HepG2 (cell line): ENCODE data around the gene MID1. TPM values are rescaled to one million over a fixed set of nuclear protein-coding genes. Genes with fewer than 3 reads are reported as not detected.

Experiments
- ATAC-seq: fragments of 200-7000 bp; cut with Tn5 transposase; 3 replicates; pipeline ENCODE4 v1.9.1; 2020; ENCODE audit warnings: mild to moderate bottlenecking, moderate library complexity
- BruUV-seq: library from RNA; stranded (reverse); fragments of 400-500 nt; replicated peaks from 2 replicates; lab custom pipeline; 2021; lab: Mats Ljungman, UMichigan
- CTCF ChIA-PET: fragments of 300-600 bp; formaldehyde crosslinking; extraction: SDS; loops from one replicate; lab custom pipeline; 2021; ENCODE audit warnings: low total read pairs, inconsistent platforms, low intra/inter-chr PET ratio; lab: Yijun Ruan, JAX
- POLR2A ChIA-PET: fragments of 350-600 bp; sonication (Branson Sonifier 250); formaldehyde crosslinking; loops from one replicate; lab custom pipeline; 2020; ENCODE audit warnings: antibody characterized with exemption, inconsistent platforms; lab: Yijun Ruan, JAX
- DNase-seq: peaks from one replicate; pipeline ENCODE4 v3.0.0-alpha.2; 2015; ENCODE audit warnings: low spot score
- FAIRE-seq: peaks from 3 replicates; lab custom pipeline; 2011; peaks lifted over from hg19 to GRCh38; lab: Jason Lieb, UNC
- H2AFZ ChIP-seq: one replicate; pipeline ENCODE4 v1.6.1; 2011; ENCODE audit warnings: low read length, inconsistent platforms
- H3K27ac ChIP-seq: fragments of 300-600 bp; 3 replicates; pipeline ENCODE4 v1.8.0; 2011; ENCODE audit warnings: mixed run types, mild to moderate bottlenecking, mixed read lengths, low read length, inconsistent platforms; ENCODE audit not compliant: insufficient read depth; ENCODE audit errors: extremely low read length
- H3K27me3 ChIP-seq, 2 experiments: fragments of 200-600 bp in 1 of 2; 2 replicates in 1 of 2; 3 replicates in 1 of 2; pipeline versions ENCODE4 v1.6.0 to v1.8.0; 2011; ENCODE audit warnings: low read length in 2 of 2, mild to moderate bottlenecking in 2 of 2, moderate library complexity in 2 of 2, inconsistent platforms in 1 of 2; ENCODE audit not compliant: insufficient read depth in 2 of 2, control insufficient read depth in 1 of 2
- H3K36me3 ChIP-seq, 2 experiments: fragments of 200-600 bp in 1 of 2; replicated peaks in 1 of 2; 2 replicates in 1 of 2; 3 replicates in 1 of 2; pipeline versions ENCODE4 v1.5.1 to v1.8.0; 2011; ENCODE audit warnings: low read length in 2 of 2, inconsistent platforms in 1 of 2; ENCODE audit not compliant: insufficient read depth in 2 of 2, control insufficient read depth in 1 of 2
- H3K4me1 ChIP-seq: 2 replicates; pipeline ENCODE4 v1.5.1; 2012; ENCODE audit warnings: low read length, inconsistent platforms; ENCODE audit not compliant: insufficient read depth
- H3K4me2 ChIP-seq: 2 replicates; pipeline ENCODE4 v1.6.0; 2011; ENCODE audit warnings: low read depth, low read length, inconsistent platforms
- H3K4me3 ChIP-seq, 3 experiments: fragments of 200-600 bp in 1 of 3; sonication (generic), shearing (Covaris generic) in 1 of 3; replicated peaks in 1 of 3; 2 replicates each; pipeline ENCODE4 v1.5.1; 2011 to 2016; ENCODE audit warnings: low read length in 3 of 3, inconsistent platforms in 2 of 3, low read depth in 2 of 3, mild to moderate bottlenecking in 2 of 3, control low read depth in 1 of 3, mixed read lengths in 1 of 3; ENCODE audit not compliant: insufficient read depth in 1 of 3
- H3K79me2 ChIP-seq: one replicate; pipeline ENCODE4 v1.6.1; 2011; ENCODE audit warnings: low read length, inconsistent platforms; ENCODE audit not compliant: insufficient read depth
- H3K9ac ChIP-seq: 2 replicates; pipeline ENCODE4 v1.6.0; 2011; ENCODE audit warnings: mild to moderate bottlenecking, low read depth, low read length, inconsistent platforms; ENCODE audit not compliant: insufficient read depth
- H3K9me3 ChIP-seq: 2 replicates; pipeline ENCODE4 v1.5.1; 2012; ENCODE audit warnings: mild to moderate bottlenecking, low read length
- H4K20me1 ChIP-seq: 2 replicates; pipeline ENCODE4 v1.6.0; 2011; ENCODE audit warnings: inconsistent platforms, mild to moderate bottlenecking, low read length, moderate library complexity; ENCODE audit not compliant: insufficient read depth
- ATAD3A ChIP-seq: sonication (generic); formaldehyde crosslinking; IDR thresholded peaks from 2 replicates; pipeline ENCODE4 v1.4.0; 2020; ENCODE audit warnings: missing genetic modification reagents
- FOXC1 ChIP-seq: sonication (generic); formaldehyde crosslinking; IDR thresholded peaks from 2 replicates; pipeline ENCODE4 v1.8.0; 2022; ENCODE audit warnings: mild to moderate bottlenecking, missing genetic modification reagents, borderline replicate concordance
- HNRNPH1 ChIP-seq: fragments of 200-400 bp; formaldehyde crosslinking; optimal IDR thresholded peaks from 2 replicates; pipeline ENCODE3; 2017; ENCODE audit warnings: mild to moderate bottlenecking, low read depth, low read length
- MYNN ChIP-seq: sonication (generic); formaldehyde crosslinking; IDR thresholded peaks from 2 replicates; pipeline ENCODE4 v1.4.0; 2020; ENCODE audit warnings: mild to moderate bottlenecking, low read depth, missing genetic modification reagents
- ZNF691 ChIP-seq: sonication (generic); formaldehyde crosslinking; IDR thresholded peaks from 2 replicates; pipeline ENCODE4 v1.4.0; 2020; ENCODE audit warnings: missing genetic modification reagents, low read depth, mild to moderate bottlenecking, borderline replicate concordance
- ZNF749 ChIP-seq: sonication (generic); formaldehyde crosslinking; IDR thresholded peaks from 2 replicates; pipeline ENCODE4 v1.8.0; 2022; ENCODE audit warnings: mild to moderate bottlenecking, missing genetic modification reagents, moderate library complexity, borderline replicate concordance
- ZNF790 ChIP-seq: sonication (generic); formaldehyde crosslinking; IDR thresholded peaks from 2 replicates; pipeline ENCODE4 v1.8.0; 2022; ENCODE audit warnings: missing genetic modification reagents, mild to moderate bottlenecking, borderline replicate concordance
- WGBS: methylation state at CpG from one replicate; pipeline ENCODE4 v1.1.6; 2017; ENCODE audit warnings: low lambda C conversion rate; 5-methylcytosine and 5-hydroxymethylcytosine counted together
- in situ Hi-C: cut with HindIII; loops from 2 replicates; pipeline ENCODE4 v1.10.0; 2017; ENCODE audit warnings: low pct_unique_long_range_greater_than_20kb; ENCODE audit not compliant: extremely low pct_ligation_motif_present
- intact Hi-C: fragments of 100-400 bp; cut with micrococcal nuclease; formaldehyde crosslinking; loops from one replicate; pipeline ENCODE4 v1.10.0; 2022; ENCODE audit not compliant: unreplicated experiment
- polyA plus RNA-seq, 8 experiments: library from polyadenylated mRNA; depleted of rRNA in 3 of 8; stranded (reverse) in 7 of 8; unstranded in 1 of 8; fragments of >200 nt; fragmentation: Illumina TruSeq in 4 of 8; extraction: Trizol in 4 of 8; gene quantifications; 2 replicates each; pipeline versions ENCODE4 v1.2.1 to v1.2.3, GENCODE V29; 2011 to 2016; ENCODE audit warnings: low read depth in 4 of 8, missing spikeins in 1 of 8, mixed read lengths in 1 of 8; ENCODE audit not compliant: insufficient read depth in 1 of 8
- total RNA-seq, 5 experiments: library from RNA; depleted of rRNA; stranded (reverse); fragments of >200 nt; fragmentation: Illumina TruSeq; extraction: Trizol; gene quantifications; 2 replicates each; pipeline ENCODE4 v1.2.3, GENCODE V29; 2016; ENCODE audit warnings: low read depth in 1 of 5
- TF ChIP-seq, protein P1 (sequence below): sonication (generic); formaldehyde crosslinking; IDR thresholded peaks from 2 replicates; pipeline ENCODE4 v1.8.0; 2022; ENCODE audit warnings: mild to moderate bottlenecking, missing genetic modification reagents, borderline replicate concordance

MID1 gene
- total and polyA plus RNA-seq, 2 of the 13 experiments (the other 11 are each of a cell fraction or from before 2014, with no cell fraction given), result 0.86 to 1.1 TPM

DNA sequence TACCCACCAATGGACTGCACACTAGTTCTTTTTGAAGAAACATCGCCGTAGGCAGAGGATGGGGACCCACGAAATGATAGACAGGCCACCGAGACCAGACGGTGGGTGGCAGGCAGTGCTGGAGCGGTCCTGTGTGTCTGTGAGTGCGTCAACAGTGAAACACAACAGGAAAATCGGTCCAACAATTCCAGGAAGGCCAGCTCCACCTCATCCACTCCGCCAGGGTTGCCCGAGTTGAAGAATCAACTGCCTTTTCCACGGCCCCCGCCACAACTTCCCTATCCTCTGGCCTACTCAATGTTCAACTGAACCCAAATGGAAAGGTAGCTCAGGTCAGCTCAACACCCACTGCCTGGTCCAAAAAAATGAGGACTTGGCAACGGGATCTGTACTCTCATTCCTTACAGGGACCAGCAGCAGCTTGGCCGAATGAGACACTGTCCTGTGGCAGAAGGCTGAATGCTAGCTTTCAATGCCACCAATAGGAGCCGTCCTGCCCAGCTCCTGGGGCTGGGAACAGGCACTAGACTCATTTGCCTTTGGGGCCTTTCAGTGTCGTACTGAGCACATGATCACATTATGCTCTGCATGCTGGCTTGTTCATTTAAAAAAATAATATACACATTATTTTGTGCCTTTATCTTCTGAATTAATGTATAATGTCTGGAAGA is 43.5 kb downstream of the MID1 start:
- H3K79me2 ChIP-seq, result no peaks in the 10 kb centered on the region
- CTCF ChIA-PET, result no interaction called here
- no peak for FAIRE-seq
- H3K4me3 ChIP-seq, result no peak overlapping the region
- WGBS, result 94% methylated on average over 10 of the region's 16 CpGs
- intact Hi-C loops, result no loop called here
- H3K36me3 ChIP-seq, result no peaks in the 10 kb centered on the region
- H3K4me1 ChIP-seq, result peaks cover 8% of the 10 kb centered on the region; the same call in 1 of the 2 replicates
- no peaks in the 10 kb centered on the region for H3K27me3 ChIP-seq
- in situ Hi-C loops, result no loop called here
- H2AFZ ChIP-seq, result no peak overlapping the region
- no peak for ATAC-seq
- BruUV-seq, result no TSS peak
- POLR2A ChIA-PET, result no interaction called here
- no peak overlapping the region for H3K27ac ChIP-seq
- no peaks in the 10 kb centered on the region for H4K20me1 ChIP-seq
- DNase-seq, result no peak
- TF ChIP-seq ZNF749, result no peak
- no peak for TF ChIP-seq HNRNPH1
- no peak for TF ChIP-seq ZNF790 (CRISPR knock-in tag)
- no peak for TF ChIP-seq ATAD3A (CRISPR knock-in tag)
- no peak for TF ChIP-seq ZNF691 (CRISPR knock-in tag)
- no peak for TF ChIP-seq FOXC1
- TF ChIP-seq, protein P1, sequence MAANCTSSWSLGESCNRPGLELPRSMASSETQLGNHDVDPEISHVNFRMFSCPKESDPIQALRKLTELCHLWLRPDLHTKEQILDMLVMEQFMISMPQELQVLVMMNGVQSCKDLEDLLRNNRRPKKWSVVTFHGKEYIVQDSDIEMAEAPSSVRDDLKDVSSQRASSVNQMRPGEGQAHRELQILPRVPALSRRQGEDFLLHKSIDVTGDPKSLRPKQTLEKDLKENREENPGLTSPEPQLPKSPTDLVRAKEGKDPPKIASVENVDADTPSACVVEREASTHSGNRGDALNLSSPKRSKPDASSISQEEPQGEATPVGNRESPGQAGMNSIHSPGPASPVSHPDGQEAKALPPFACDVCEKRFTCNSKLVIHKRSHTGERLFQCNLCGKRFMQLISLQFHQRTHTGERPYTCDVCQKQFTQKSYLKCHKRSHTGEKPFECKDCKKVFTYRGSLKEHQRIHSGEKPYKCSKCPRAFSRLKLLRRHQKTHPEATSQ, result no peak
- TF ChIP-seq MYNN (CRISPR knock-in tag), result no peak
- no peak overlapping the region for H3K4me2 ChIP-seq
- H3K9me3 ChIP-seq, result no peaks in the 10 kb centered on the region
- H3K9ac ChIP-seq, result no peak overlapping the region
